Measurements from ENCODE around the gene DCP1A.

- TF ChIP-seq EZH2 (IDR thresholded peaks at IDR 0.05; ENCODE audit: borderline replicate concordance, low read length), result no peak
- no peak for TF ChIP-seq CTCF (IDR thresholded peaks at IDR 0.05; ENCODE audit: low read length)
Observed at GRCh38 chr3:53357458-53357857, 10.1 kb upstream of the DCP1A start.

All from OCI-LY1 (cell line).